ENCODE results near the gene ESF1.
A peak's percentile ranks its signal among the peaks of the same experiment; 100 is the strongest.

Gene ESF1

DNA sequence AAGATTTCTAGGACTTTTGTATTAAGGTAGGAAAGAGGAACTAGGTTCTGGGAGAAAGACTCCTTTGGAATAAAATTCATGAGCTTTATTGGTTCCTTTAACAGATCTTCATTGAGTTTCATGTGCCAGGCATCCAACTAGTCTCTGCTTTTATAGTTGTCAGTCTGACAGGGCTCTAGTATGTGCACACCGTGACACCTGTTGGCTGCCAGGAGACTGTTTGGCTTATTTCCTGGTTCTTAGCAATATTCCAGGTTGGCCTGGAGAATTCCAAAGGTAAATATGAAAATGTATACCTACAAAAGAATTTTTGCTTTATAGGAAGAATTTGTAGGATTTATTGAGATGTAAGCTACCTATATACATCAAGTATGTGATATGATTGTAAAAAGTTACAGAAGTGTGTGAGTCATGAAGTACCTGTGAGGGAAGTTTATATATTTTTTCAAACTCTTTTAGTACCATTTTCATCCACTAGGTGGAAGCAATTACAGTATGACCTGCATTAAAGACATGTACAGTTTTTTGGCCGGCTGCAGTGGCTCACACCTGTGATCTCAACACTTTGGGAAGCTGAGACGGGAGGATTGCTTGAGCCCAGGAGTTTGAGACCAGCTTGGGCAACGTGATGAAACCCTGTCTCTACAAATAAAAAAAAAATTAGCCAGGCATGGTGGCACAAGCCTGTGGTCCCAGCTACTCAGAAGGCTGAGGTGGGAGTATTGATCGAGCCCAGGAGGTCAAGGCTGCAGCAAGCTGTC is 35.3 kb upstream of the ESF1 start:
- TF ChIP-seq, protein P1, sequence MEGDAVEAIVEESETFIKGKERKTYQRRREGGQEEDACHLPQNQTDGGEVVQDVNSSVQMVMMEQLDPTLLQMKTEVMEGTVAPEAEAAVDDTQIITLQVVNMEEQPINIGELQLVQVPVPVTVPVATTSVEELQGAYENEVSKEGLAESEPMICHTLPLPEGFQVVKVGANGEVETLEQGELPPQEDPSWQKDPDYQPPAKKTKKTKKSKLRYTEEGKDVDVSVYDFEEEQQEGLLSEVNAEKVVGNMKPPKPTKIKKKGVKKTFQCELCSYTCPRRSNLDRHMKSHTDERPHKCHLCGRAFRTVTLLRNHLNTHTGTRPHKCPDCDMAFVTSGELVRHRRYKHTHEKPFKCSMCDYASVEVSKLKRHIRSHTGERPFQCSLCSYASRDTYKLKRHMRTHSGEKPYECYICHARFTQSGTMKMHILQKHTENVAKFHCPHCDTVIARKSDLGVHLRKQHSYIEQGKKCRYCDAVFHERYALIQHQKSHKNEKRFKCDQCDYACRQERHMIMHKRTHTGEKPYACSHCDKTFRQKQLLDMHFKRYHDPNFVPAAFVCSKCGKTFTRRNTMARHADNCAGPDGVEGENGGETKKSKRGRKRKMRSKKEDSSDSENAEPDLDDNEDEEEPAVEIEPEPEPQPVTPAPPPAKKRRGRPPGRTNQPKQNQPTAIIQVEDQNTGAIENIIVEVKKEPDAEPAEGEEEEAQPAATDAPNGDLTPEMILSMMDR (IDR thresholded peaks at IDR 0.05; ENCODE audit: low read depth, low read length): peak; percentile 51
- peak; percentile 60 for DNase-seq (ENCODE audit: low read depth, low spot score)
- H3K4me3 ChIP-seq (ENCODE audit: low read depth, low read length): no peak overlapping the region
- in situ Hi-C loops (cut with HindIII; ENCODE audit: low sequenced_read_pairs): no loop called here

DNA sequence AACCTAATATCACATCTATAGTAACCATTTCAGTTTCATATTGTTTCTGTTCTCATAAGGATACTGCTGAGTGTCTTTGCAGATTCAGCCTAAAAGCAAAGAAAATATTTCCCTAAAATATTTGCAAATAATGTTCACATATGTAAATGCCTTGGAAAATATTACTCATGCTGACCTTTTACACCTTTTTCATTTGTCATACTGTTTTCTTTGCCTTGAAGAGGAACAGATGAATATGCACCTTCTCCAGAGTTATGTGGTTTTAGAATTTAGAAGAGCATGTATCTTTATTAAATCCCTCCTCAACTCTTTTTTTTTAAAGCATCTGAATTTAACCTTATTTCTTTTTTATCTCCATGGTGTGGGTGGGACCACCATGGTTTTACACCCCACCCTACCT is 32.6 kb upstream of the ESF1 start:
- TF ChIP-seq, protein P1 (IDR thresholded peaks at IDR 0.05; ENCODE audit: low read depth, low read length): no peak
- peak; percentile 40 for DNase-seq (ENCODE audit: low read depth, low spot score)
- H3K4me3 ChIP-seq (ENCODE audit: low read depth, low read length): no peak overlapping the region
- in situ Hi-C loops (cut with HindIII; ENCODE audit: low sequenced_read_pairs): no loop called here

DNA sequence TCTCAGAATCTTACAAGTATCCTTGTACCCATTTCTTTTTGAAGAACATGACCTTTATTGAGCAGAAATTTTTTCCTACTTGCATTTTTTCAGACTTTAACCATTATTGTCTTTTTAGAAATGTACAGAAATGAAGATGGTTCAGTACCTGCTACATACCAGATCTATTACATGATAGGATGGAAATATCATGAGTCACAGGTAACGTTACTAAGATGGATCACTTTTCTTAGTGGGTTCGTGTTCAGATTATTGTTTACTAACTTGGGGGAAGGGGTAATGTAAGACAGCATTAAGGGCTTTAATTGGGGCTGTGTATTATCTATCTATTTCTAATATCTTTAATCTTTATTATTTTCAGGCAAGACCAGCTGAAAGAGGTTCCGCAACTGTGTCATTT is 32.0 kb upstream of the ESF1 start:
- H3K4me3 ChIP-seq (ENCODE audit: low read depth, low read length): no peak overlapping the region
- in situ Hi-C loops (cut with HindIII; ENCODE audit: low sequenced_read_pairs): no loop called here
- TF ChIP-seq, protein P1 (IDR thresholded peaks at IDR 0.05; ENCODE audit: low read depth, low read length): no peak
- no peak for DNase-seq (ENCODE audit: low read depth, low spot score)

DNA sequence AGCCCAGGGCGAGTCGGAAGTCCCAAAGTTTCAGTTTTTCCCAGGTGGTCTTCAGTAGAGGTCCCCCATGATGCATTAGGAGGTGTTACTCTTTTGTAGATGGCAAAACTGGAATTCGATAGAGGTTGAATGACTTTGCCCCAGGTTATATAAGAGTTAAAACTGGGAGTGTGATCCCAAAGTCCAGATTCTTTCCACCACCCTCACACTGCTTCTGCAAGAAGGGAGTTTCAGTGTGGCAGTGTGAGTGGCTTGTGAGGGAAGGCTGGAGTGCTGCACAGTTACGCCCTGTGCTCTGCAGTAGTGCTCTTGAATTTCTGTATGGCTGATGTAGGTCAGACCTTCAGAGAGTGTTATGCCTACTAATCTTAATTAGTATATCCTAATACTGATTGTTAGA is 30.0 kb upstream of the ESF1 start:
- no peak for DNase-seq (ENCODE audit: low read depth, low spot score)
- in situ Hi-C loops (cut with HindIII; ENCODE audit: low sequenced_read_pairs): no loop called here
- TF ChIP-seq, protein P1 (IDR thresholded peaks at IDR 0.05; ENCODE audit: low read depth, low read length): no peak
- no peak overlapping the region for H3K4me3 ChIP-seq (ENCODE audit: low read depth, low read length)

DNA sequence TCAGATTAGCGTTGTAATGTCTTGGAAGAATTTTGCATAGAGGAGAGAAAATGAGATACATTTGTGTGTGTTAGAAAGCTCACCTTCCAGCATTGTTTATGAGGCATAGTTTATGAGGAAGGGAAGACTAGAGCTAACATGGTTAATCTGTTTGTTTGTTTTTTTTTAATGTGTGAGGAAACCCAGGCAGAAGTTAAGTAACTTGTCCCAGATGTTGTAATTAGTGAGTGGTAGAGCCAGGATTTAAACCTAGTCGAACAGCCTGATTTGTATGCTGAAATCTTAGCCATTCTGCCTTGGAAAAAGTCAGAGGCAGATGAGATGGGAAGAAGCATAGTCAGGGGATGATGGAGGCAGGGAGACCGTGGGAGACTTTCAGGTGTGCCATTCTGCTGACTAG is 29.2 kb upstream of the ESF1 start:
- H3K4me3 ChIP-seq (ENCODE audit: low read depth, low read length): no peak overlapping the region
- in situ Hi-C loops (cut with HindIII; ENCODE audit: low sequenced_read_pairs): no loop called here
- TF ChIP-seq, protein P1 (IDR thresholded peaks at IDR 0.05; ENCODE audit: low read depth, low read length): no peak
- no peak for DNase-seq (ENCODE audit: low read depth, low spot score)

DNA sequence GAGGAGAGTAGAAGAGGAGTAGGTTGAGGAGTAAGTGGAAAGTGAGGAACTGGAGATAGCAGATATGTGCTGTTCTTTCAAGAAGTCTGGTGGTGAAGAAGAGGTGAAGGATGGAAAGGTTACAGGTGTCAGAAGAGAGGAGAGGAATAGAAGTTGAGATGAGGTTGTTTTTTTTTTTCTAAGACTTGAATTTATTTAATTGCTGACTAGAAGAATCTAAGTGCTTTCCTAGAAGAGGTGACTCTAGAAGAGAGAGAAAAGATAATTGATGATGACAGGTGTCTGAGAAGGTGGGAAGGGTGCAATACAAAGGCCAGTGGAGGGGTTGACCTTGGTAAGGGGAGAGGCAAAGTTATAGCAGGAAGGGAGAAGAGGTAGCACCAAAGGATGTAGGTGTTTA is 25.7 kb upstream of the ESF1 start:
- in situ Hi-C loops (cut with HindIII; ENCODE audit: low sequenced_read_pairs): no loop called here
- TF ChIP-seq, protein P1 (IDR thresholded peaks at IDR 0.05; ENCODE audit: low read depth, low read length): no peak
- no peak overlapping the region for H3K4me3 ChIP-seq (ENCODE audit: low read depth, low read length)
- no peak for DNase-seq (ENCODE audit: low read depth, low spot score)

All from astrocyte of the spinal cord (primary cell).